Prostate gland (tissue), 2 donors: Measurements from ENCODE around the gene ANXA2R. TPM values are rescaled to one million over a fixed set of nuclear protein-coding genes. Genes with fewer than 3 reads are reported as not detected.

Experiments
- DNase-seq: peaks from one replicate; pipeline ENCODE4 v3.0.0-alpha.2; 2019; ENCODE audit warnings: low spot score
- H3K27ac ChIP-seq, 2 donors: fragments of 200-600 bp; sonication (generic); 2 replicates each; pipeline ENCODE4 v1.5.1; 2017 to 2019
- H3K27me3 ChIP-seq: fragments of 200-600 bp; sonication (generic); replicated peaks from 2 replicates; pipeline ENCODE4 v1.5.1; 2019; ENCODE audit not compliant: insufficient read depth
- H3K36me3 ChIP-seq, 2 donors: fragments of 200-600 bp; sonication (generic); 1 replicate in 1 of 2; 2 replicates in 1 of 2; pipeline versions ENCODE4 v1.5.1 to v1.8.1; 2017 to 2019
- H3K4me1 ChIP-seq: fragments of 200-600 bp; sonication (generic); replicated peaks from 2 replicates; pipeline ENCODE4 v1.5.1; 2019
- H3K4me3 ChIP-seq, 2 donors: fragments of 200-600 bp; sonication (generic); 2 replicates each; pipeline ENCODE4 v1.5.1; 2017 to 2019
- H3K9me3 ChIP-seq: fragments of 200-600 bp; sonication (generic); 2 replicates; pipeline ENCODE4 v1.5.1; 2017
- POLR2A ChIP-seq: fragments of 450-650 bp; IDR thresholded peaks from one replicate; pipeline ENCODE4 v1.6.1; 2016; ENCODE audit warnings: antibody characterized with exemption, mild to moderate bottlenecking
- POLR2AphosphoS5 ChIP-seq: sonication (generic); formaldehyde crosslinking; IDR thresholded peaks from one replicate; pipeline ENCODE4 v1.6.1; 2017; ENCODE audit warnings: antibody characterized with exemption
- WGBS: methylation state at CpG from one replicate; pipeline ENCODE4 v1.1.5; 2018; 5-methylcytosine and 5-hydroxymethylcytosine counted together
- intact Hi-C: fragments of 100-400 bp; cut with DNase I; formaldehyde crosslinking; loops from one replicate; pipeline ENCODE4 v1.14.2; 2022
- total RNA-seq, 2 donors: library from RNA; depleted of rRNA; stranded (reverse); fragments of >200 nt; gene quantifications; one replicate each; pipeline ENCODE4 v1.1.0, GENCODE V29; 2016
- TF ChIP-seq, protein P1 (sequence below), 4 experiments: fragments of 200-600 bp in 2 of 4; fragments of 450-650 bp in 2 of 4; sonication (generic) in 2 of 4; IDR thresholded peaks; 1 replicate in 3 of 4; 2 replicates in 1 of 4; pipeline ENCODE4 v1.5.1; 2016 to 2019; ENCODE audit warnings: antibody characterized with exemption in 4 of 4, mild to moderate bottlenecking in 2 of 4, moderate library complexity in 2 of 4

ANXA2R gene
- total RNA-seq, 2 donors from 2014 or later = 4.5 to 5.3 TPM

DNA sequence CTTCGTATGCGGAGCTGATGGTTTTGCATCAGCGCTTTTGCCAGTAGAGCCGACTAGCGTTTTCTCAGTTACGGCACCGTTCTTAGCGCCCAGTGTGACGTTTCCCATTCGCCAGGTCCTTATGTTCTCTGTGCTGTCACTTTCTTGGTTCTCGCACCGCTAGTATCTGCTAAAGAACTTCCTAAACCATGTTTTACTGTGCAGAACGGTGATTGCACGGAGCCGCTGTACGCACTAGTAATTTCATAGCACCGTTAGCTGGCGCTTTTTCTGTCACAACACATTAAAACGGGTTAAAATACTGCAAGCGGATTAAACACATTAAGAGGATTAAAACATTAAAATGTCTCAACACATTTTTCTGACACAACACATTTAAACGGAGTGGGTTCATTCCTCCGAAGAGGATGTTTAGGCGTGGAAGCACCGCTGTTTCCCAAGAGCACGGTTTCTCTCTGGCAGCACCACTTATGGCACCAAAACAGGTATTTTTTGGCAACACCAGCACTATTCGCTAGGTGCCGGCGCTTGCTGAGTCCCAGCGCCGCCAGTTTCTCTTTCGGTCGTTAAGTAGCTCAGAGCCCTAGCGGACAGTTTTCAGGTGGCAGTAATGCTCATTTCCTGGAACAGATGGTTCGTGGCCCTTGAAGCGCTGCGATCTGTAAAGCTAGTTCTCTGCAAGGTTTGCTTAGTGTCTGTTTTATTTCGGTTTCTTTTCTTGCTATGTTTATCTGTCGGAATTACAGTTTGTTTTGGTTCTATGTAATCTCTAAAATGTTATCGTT, 20.3 kb downstream of the ANXA2R start:
- WGBS = 16% methylated on average over 39 of the region's 39 CpGs
- Histone ChIP-seq H3K9me3 (no peaks in the 10 kb centered on the region), H3K4me3 (peak overlapping the region; percentile 52 to 55), H3K27ac (peak overlapping the region; percentile 92 to 97), H3K4me1 (no peaks in the 10 kb centered on the region), H3K36me3 (no peaks in the 10 kb centered on the region), H3K27me3 (no peaks in the 10 kb centered on the region)
- TF ChIP-seq POLR2AphosphoS5 (peak; percentile 69), POLR2A (peak; percentile 11)
- TF ChIP-seq, protein P1, sequence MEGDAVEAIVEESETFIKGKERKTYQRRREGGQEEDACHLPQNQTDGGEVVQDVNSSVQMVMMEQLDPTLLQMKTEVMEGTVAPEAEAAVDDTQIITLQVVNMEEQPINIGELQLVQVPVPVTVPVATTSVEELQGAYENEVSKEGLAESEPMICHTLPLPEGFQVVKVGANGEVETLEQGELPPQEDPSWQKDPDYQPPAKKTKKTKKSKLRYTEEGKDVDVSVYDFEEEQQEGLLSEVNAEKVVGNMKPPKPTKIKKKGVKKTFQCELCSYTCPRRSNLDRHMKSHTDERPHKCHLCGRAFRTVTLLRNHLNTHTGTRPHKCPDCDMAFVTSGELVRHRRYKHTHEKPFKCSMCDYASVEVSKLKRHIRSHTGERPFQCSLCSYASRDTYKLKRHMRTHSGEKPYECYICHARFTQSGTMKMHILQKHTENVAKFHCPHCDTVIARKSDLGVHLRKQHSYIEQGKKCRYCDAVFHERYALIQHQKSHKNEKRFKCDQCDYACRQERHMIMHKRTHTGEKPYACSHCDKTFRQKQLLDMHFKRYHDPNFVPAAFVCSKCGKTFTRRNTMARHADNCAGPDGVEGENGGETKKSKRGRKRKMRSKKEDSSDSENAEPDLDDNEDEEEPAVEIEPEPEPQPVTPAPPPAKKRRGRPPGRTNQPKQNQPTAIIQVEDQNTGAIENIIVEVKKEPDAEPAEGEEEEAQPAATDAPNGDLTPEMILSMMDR (IDR thresholded peaks at IDR 0.05) = peak in 2 of 4 experiments; percentile 60 to 63
- intact Hi-C loops = no loop called here
- DNase-seq = peak; percentile 86

GRCh38 chr5:43019291-43019613, 20.9 kb downstream of the ANXA2R start:
- Histone ChIP-seq H3K4me3 (peak overlapping the region; percentile 52 to 55), H3K27ac (peak overlapping the region; percentile 92 to 97)

DNA sequence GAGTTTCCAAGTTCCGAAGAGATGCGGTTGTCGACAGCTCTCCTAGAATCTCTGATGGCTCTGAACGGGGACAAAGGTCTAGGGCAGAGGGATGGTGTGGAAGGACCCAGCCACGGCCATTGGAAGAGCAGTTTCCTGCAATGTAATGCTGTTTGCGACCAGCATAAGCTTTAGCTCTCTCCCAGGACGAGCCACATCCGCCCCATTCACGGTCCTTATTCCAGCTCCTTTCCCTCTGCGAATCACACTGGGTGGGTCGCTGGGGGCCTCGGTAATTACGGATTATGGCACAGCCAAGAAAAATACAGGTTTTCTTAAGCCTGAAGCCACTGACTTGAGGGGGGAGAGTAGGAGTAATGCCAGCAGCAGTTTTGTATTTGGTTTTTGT, 22.7 kb downstream of the ANXA2R start:
- no peak for DNase-seq
- Histone ChIP-seq H3K9me3 (no peaks in the 10 kb centered on the region), H3K4me1 (no peaks in the 10 kb centered on the region), H3K4me3 (peak overlapping the region; percentile 52 to 55), H3K36me3 (no peaks in the 10 kb centered on the region), H3K27me3 (no peaks in the 10 kb centered on the region), H3K27ac (peak overlapping the region; percentile 92 to 97)
- 20% methylated on average over 13 of the region's 13 CpGs for WGBS
- intact Hi-C loops = no loop called here
- TF ChIP-seq POLR2A (no peak), POLR2AphosphoS5 (no peak)
- TF ChIP-seq, protein P1 (IDR thresholded peaks at IDR 0.05) = no peak

More at GRCh38 chr5:43019291-43019613, 20.9 kb downstream of the ANXA2R start:
- 31% methylated on average over 6 of the region's 6 CpGs for WGBS
- H3K27me3 ChIP-seq = no peaks in the 10 kb centered on the region
- no peak for DNase-seq
- intact Hi-C loops = no loop called here
- H3K9me3 ChIP-seq = no peaks in the 10 kb centered on the region
- no peaks in the 10 kb centered on the region for H3K4me1 ChIP-seq
- H3K36me3 ChIP-seq = no peaks in the 10 kb centered on the region
- TF ChIP-seq POLR2A = no peak
- TF ChIP-seq POLR2AphosphoS5 = no peak
- TF ChIP-seq, protein P1 (IDR thresholded peaks at IDR 0.05) = no peak

DNA sequence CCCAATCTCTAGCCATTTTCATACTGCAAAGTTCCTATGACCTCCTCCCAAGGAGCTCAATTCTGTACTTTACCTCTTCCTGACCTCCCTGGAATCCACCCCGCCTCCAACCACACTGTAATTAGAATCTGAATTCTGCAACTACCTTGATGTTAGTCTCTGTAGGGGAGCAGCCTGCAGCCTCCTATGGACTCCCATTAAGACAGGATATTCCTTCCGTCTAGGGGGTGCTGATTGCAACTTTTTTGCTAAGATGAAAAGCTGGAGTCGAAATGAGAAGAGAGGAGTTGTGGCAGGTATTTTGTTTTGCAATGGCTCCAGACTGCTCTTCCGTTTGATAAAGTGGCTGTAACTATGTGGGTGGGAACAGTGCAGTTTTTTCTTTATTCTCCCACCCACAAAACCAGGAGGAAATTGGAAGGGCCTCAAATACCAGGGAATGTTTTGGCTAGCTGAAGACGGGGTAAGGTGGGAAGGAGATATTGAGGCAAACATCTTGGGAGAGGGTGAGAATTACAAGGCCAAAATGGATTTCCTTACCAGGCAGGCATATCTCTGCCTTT, 23.8 kb downstream of the ANXA2R start:
- Histone ChIP-seq H3K27ac (peak overlapping the region in 1 of 2 donors; percentile 97), H3K4me1 (no peaks in the 10 kb centered on the region), H3K27me3 (no peaks in the 10 kb centered on the region), H3K36me3 (no peaks in the 10 kb centered on the region), H3K4me3 (no peak overlapping the region), H3K9me3 (no peaks in the 10 kb centered on the region)
- no peak for DNase-seq
- TF ChIP-seq POLR2AphosphoS5 (no peak), POLR2A (no peak)
- TF ChIP-seq, protein P1 (IDR thresholded peaks at IDR 0.05) = no peak
- intact Hi-C loops = no loop called here
- 69% methylated on average over 5 of the region's 5 CpGs for WGBS

- no peaks in the 10 kb centered on the region for H3K36me3 ChIP-seq
- TF ChIP-seq, protein P1 (IDR thresholded peaks at IDR 0.05) = no peak
- TF ChIP-seq POLR2A = no peak
- TF ChIP-seq POLR2AphosphoS5 = no peak
- intact Hi-C loops = no loop called here
- no peak overlapping the region for H3K27ac ChIP-seq
- no peaks in the 10 kb centered on the region for H3K27me3 ChIP-seq
- no peak overlapping the region for H3K4me3 ChIP-seq
- no peaks in the 10 kb centered on the region for H3K9me3 ChIP-seq
- no peaks in the 10 kb centered on the region for H3K4me1 ChIP-seq
- no peak for DNase-seq
These were observed 25.6 kb downstream of the ANXA2R start for GRCh38 chr5:43014522-43014921.
